Measurements from ENCODE around the gene GRPEL2.

DNA sequence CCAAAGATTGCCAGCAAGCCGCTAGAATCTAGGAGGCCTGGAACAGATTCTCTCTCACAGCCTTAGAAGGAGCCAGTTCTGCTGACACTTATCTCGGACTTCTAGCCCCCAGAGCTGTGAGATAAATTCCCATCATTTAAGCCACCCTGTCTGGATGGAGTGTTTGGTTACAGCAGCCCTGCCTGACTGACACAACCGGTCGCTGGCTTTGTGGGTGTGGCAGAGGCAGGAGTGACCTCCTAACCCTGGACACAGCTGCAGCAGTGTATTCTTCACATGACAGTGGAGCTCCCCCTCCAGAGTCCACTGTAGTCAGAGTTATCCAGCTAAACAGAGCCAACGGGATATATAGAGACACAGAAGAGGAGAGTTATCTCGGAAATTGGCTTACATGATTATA lies 55.0 kb downstream of the GRPEL2 start:
- TF ChIP-seq CTCF (IDR thresholded peaks at IDR 0.05) = no peak
- no peak for TF ChIP-seq POLR2A (IDR thresholded peaks at IDR 0.05)
- no peak for TF ChIP-seq EP300 (IDR thresholded peaks at IDR 0.05; ENCODE audit: low read depth)
